Thyroid gland (tissue), 4 donors: ENCODE measurements around the gene SAMD4A. TPM values are rescaled to one million over a fixed set of nuclear protein-coding genes. Genes with fewer than 3 reads are reported as not detected.

Experiments used
- DNase-seq, 2 donors: peaks; one replicate each; pipeline ENCODE4 v3.0.0-alpha.2; 2019
- H3K27ac ChIP-seq, 3 donors: fragments of 200-600 bp; sonication (generic); 1 replicate in 2 of 3; 2 replicates in 1 of 3; pipeline ENCODE4 v1.5.1; 2016 to 2019; ENCODE audit warnings: mild to moderate bottlenecking in 1 of 3, moderate library complexity in 1 of 3
- H3K27me3 ChIP-seq: fragments of 200-600 bp; sonication (generic); one replicate; pipeline ENCODE4 v1.5.1; 2019
- H3K36me3 ChIP-seq, 2 donors: fragments of 200-600 bp; sonication (generic); one replicate each; pipeline ENCODE4 v1.5.1; 2016 to 2019
- H3K4me1 ChIP-seq, 2 donors: fragments of 200-600 bp; sonication (generic); one replicate each; pipeline ENCODE4 v1.5.1; 2017 to 2019
- H3K4me3 ChIP-seq, 3 donors: fragments of 200-600 bp; sonication (generic); replicated peaks in 1 of 3; 1 replicate in 2 of 3; 2 replicates in 1 of 3; pipeline ENCODE4 v1.5.1; 2016; ENCODE audit warnings: mild to moderate bottlenecking in 1 of 3
- H3K9me3 ChIP-seq: fragments of 200-600 bp; sonication (generic); one replicate; pipeline ENCODE4 v1.5.1; 2017
- POLR2A ChIP-seq, 2 donors: fragments of 450-650 bp; IDR thresholded peaks; one replicate each; pipeline ENCODE4 v1.6.1; 2017; ENCODE audit warnings: antibody characterized with exemption in 2 of 2, mild to moderate bottlenecking in 2 of 2, moderate library complexity in 1 of 2
- WGBS, 2 donors: methylation state at CpG; one replicate each; pipeline ENCODE4 v1.1.5; 2017; 5-methylcytosine and 5-hydroxymethylcytosine counted together
- intact Hi-C: fragments of 100-400 bp; cut with DNase I; formaldehyde crosslinking; loops from one replicate; pipeline ENCODE4 v1.15.1; 2023
- total RNA-seq, 4 donors: library from RNA; depleted of rRNA; stranded (reverse); fragments of >200 nt; gene quantifications; one replicate each; pipeline ENCODE4 v1.2.3, GENCODE V29; 2016
- TF ChIP-seq, protein P1 (sequence below), 6 experiments: fragments of 200-600 bp in 3 of 6; fragments of 450-650 bp in 3 of 6; sonication (generic) in 3 of 6; IDR thresholded peaks; one replicate each; pipeline ENCODE4 v1.5.1; 2016 to 2019; ENCODE audit warnings: antibody characterized with exemption in 6 of 6, mild to moderate bottlenecking in 2 of 6, inconsistent platforms in 1 of 6, moderate library complexity in 1 of 6

SAMD4A gene
- total RNA-seq, 4 donors from 2014 or later = 12.6 to 32.7 (median 17.6) TPM

DNA sequence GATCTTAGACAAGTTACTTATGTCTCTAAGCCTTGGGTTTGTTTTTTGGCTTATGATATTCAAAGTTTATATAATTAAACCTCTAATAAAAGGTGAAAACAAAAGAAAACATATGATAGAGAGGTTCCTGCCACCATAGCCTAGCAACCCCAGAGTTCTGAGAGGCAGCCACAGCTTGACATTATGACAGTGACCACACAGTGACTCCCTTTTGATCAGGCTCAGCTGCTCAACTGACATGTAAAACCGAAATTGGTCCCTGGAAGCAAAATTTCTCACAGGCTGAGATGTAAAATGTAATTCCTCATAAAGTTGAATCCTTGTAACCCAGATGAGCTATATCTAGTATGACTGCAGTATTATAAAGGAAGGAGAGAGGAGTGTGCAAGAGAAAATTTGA lies 227.2 kb downstream of the SAMD4A start:
- Histone ChIP-seq H3K4me3 (no peak overlapping the region), H3K27me3 (no peaks in the 10 kb centered on the region), H3K4me1 (no peaks in the 10 kb centered on the region), H3K9me3 (no peaks in the 10 kb centered on the region), H3K27ac (no peak overlapping the region), H3K36me3 (no peaks in the 10 kb centered on the region)
- no peak for TF ChIP-seq POLR2A (IDR thresholded peaks at IDR 0.05)
- TF ChIP-seq, protein P1, sequence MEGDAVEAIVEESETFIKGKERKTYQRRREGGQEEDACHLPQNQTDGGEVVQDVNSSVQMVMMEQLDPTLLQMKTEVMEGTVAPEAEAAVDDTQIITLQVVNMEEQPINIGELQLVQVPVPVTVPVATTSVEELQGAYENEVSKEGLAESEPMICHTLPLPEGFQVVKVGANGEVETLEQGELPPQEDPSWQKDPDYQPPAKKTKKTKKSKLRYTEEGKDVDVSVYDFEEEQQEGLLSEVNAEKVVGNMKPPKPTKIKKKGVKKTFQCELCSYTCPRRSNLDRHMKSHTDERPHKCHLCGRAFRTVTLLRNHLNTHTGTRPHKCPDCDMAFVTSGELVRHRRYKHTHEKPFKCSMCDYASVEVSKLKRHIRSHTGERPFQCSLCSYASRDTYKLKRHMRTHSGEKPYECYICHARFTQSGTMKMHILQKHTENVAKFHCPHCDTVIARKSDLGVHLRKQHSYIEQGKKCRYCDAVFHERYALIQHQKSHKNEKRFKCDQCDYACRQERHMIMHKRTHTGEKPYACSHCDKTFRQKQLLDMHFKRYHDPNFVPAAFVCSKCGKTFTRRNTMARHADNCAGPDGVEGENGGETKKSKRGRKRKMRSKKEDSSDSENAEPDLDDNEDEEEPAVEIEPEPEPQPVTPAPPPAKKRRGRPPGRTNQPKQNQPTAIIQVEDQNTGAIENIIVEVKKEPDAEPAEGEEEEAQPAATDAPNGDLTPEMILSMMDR (IDR thresholded peaks at IDR 0.05) = no peak
- no peak for DNase-seq
- intact Hi-C loops = no loop called here
- 53 to 76% methylated on average over 1 of the region's 1 CpG for WGBS, 2 donors

DNA sequence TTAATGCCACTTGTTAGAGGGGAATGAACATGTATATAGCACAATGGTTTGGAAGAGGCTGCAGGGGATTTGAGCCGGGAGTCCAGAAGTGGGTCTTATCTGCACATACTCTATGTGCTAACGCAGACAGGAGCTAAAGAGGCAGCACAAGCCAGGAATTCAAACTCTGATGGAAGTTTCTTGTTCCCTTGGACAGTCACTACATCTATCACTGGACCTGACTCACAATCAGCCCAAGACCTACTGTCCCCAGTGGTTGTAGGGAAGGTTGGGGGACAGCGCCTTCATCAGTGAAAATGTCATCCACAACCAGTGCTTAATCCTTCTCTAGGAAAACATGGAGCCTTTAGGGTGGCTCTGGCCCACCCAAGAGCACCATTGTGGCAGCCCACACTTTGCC lies 227.9 kb downstream of the SAMD4A start:
- no peak for DNase-seq
- Histone ChIP-seq H3K27ac (no peak overlapping the region), H3K27me3 (no peaks in the 10 kb centered on the region), H3K9me3 (no peaks in the 10 kb centered on the region), H3K4me3 (no peak overlapping the region), H3K36me3 (no peaks in the 10 kb centered on the region), H3K4me1 (no peaks in the 10 kb centered on the region)
- 88 to 100% methylated on average over 2 to 3 of the region's 3 CpGs for WGBS, 2 donors
- TF ChIP-seq POLR2A (IDR thresholded peaks at IDR 0.05) = no peak
- TF ChIP-seq, protein P1 (IDR thresholded peaks at IDR 0.05) = no peak
- intact Hi-C loops = no loop called here

DNA sequence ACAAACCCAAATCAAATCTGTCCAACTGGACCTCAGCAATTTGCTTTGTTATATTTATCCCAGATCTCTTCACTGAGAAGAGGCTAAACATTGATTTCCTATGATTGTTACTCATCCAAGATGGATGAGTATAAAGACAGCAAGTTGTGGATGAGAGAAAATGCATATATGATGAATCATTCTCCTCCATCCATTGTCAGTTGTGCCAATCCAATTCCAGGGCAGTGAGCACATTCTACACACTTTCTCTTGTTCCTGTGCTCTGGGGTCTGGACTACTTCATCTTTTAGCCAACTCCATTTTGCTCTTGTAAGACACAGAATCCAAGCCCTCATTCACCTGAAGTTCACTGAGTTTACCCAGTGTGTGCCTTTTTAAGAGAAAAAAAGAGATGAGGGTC lies 230.0 kb downstream of the SAMD4A start:
- no peaks in the 10 kb centered on the region for H3K9me3 ChIP-seq
- no peak for TF ChIP-seq POLR2A (IDR thresholded peaks at IDR 0.05)
- TF ChIP-seq, protein P1 (IDR thresholded peaks at IDR 0.05) = no peak
- no peaks in the 10 kb centered on the region for H3K36me3 ChIP-seq
- DNase-seq = no peak
- H3K27me3 ChIP-seq = no peaks in the 10 kb centered on the region
- intact Hi-C loops = no loop called here
- no peak overlapping the region for H3K27ac ChIP-seq
- H3K4me3 ChIP-seq = no peak overlapping the region
- no peaks in the 10 kb centered on the region for H3K4me1 ChIP-seq

DNA sequence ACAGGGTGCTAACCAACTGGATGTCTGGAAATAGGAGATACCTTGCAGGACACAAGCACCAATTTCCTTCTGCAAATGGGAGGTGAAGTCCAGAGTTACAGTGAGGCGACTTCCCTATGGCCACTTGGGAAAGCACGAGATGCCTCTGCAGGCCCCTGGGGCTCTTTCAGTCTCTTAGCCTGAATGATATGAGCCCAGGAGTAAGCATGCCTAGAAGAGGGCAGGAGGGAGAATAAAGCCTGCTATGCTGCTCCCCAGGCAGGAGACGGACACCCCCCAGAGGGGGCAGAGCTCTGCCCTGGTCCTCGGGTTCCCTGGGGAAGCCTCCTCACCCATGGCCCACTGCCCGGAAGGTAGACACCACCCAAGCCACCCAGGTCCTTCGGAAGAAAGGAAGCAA lies 230.6 kb downstream of the SAMD4A start:
- Histone ChIP-seq H3K4me1 (no peaks in the 10 kb centered on the region), H3K27ac (no peak overlapping the region), H3K4me3 (no peak overlapping the region), H3K27me3 (no peaks in the 10 kb centered on the region), H3K36me3 (no peaks in the 10 kb centered on the region), H3K9me3 (no peaks in the 10 kb centered on the region)
- DNase-seq = no peak
- intact Hi-C loops = no loop called here
- no peak for TF ChIP-seq POLR2A (IDR thresholded peaks at IDR 0.05)
- TF ChIP-seq, protein P1 (IDR thresholded peaks at IDR 0.05) = no peak
- 86 to 87% methylated on average over 4 to 6 of the region's 6 CpGs for WGBS, 2 donors

DNA sequence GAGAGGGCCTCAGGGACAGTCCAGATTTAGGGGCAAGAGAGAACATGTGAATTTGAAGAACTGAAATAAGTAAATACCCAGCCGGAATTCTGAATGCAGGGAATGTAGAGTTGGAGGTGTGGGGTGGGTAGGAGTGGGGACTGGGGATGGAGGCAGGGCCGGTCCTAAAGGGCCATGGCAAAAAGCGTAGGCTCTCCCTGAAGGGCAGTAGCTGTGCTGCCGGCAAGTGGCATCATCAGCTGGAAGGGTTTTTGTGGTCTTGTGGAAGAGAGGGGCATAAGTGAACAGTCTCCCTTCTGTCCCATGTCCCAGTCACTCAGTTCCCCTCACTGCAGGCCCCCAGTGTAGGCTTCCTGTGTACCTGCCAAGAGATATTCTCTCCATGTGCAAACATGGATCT lies 231.1 kb downstream of the SAMD4A start:
- 57 to 63% methylated on average over 4 of the region's 4 CpGs for WGBS, 2 donors
- Histone ChIP-seq H3K4me1 (no peaks in the 10 kb centered on the region), H3K9me3 (no peaks in the 10 kb centered on the region), H3K4me3 (no peak overlapping the region), H3K27me3 (no peaks in the 10 kb centered on the region), H3K36me3 (no peaks in the 10 kb centered on the region), H3K27ac (no peak overlapping the region)
- no peak for DNase-seq
- TF ChIP-seq, protein P1 (IDR thresholded peaks at IDR 0.05) = no peak
- no peak for TF ChIP-seq POLR2A (IDR thresholded peaks at IDR 0.05)
- intact Hi-C loops = no loop called here
